CD8-positive, alpha-beta memory T cell (primary cell): ENCODE measurements around the gene ZNF407. TPM values are rescaled to one million over a fixed set of nuclear protein-coding genes. Genes with fewer than 3 reads are reported as not detected.

Experiments used
- CTCF ChIA-PET: fragments of 350-600 bp; sonication (Branson Sonifier 250); formaldehyde crosslinking; loops from one replicate; lab custom pipeline; 2021; ENCODE audit warnings: antibody characterized with exemption; lab: Charles Lee
- POLR2A ChIA-PET: fragments of 350-600 bp; sonication (Branson Sonifier 250); formaldehyde crosslinking; loops from one replicate; lab custom pipeline; 2021; ENCODE audit warnings: antibody characterized with exemption; lab: Charles Lee
- DNase-seq, 5 donors: peaks; one replicate each; pipeline versions ENCODE4 v3.0.0 to v3.0.0-alpha.2; 2020 to 2022; ENCODE audit warnings: mixed read lengths in 1 of 5
- H3K27ac ChIP-seq: one replicate; pipeline ENCODE4 v1.7.0; 2013; ENCODE audit warnings: low read depth, mild to moderate bottlenecking, low read length, moderate library complexity
- H3K27me3 ChIP-seq: 2 replicates; pipeline ENCODE4 v1.7.0; 2013; ENCODE audit warnings: low read length, mild to moderate bottlenecking; ENCODE audit not compliant: insufficient read depth, poor library complexity, severe bottlenecking
- H3K36me3 ChIP-seq: 2 replicates; pipeline ENCODE4 v1.7.0; 2013; ENCODE audit warnings: mild to moderate bottlenecking, low read length, moderate library complexity; ENCODE audit not compliant: insufficient read depth
- H3K4me1 ChIP-seq: 2 replicates; pipeline ENCODE4 v1.7.0; 2013; ENCODE audit warnings: mild to moderate bottlenecking, low read length, moderate library complexity; ENCODE audit not compliant: insufficient read depth
- H3K4me3 ChIP-seq: 2 replicates; pipeline ENCODE4 v1.7.0; 2013; ENCODE audit warnings: mild to moderate bottlenecking, low read length
- H3K9me3 ChIP-seq: 2 replicates; pipeline ENCODE4 v1.7.0; 2013; ENCODE audit warnings: mild to moderate bottlenecking, low read length
- H3K27ac Mint-ChIP-seq, 8 donors: one replicate each; pipeline ENCODE4 v1.8.0; 2020 to 2021; ENCODE audit warnings: mixed read lengths in 8 of 8, mild to moderate bottlenecking in 6 of 8, inconsistent platforms in 3 of 8, moderate library complexity in 3 of 8
- H3K27me3 Mint-ChIP-seq, 2 donors: one replicate each; pipeline ENCODE4 v1.8.0; 2020 to 2021; ENCODE audit warnings: mixed read lengths in 2 of 2, mild to moderate bottlenecking in 1 of 2, moderate library complexity in 1 of 2
- H3K36me3 Mint-ChIP-seq, 3 donors: one replicate each; pipeline ENCODE4 v1.8.0; 2020 to 2021; ENCODE audit warnings: mixed read lengths in 3 of 3, inconsistent platforms in 1 of 3, mild to moderate bottlenecking in 1 of 3
- H3K4me1 Mint-ChIP-seq, 3 donors: one replicate each; pipeline ENCODE4 v1.8.0; 2020 to 2021; ENCODE audit warnings: mixed read lengths in 3 of 3, inconsistent platforms in 1 of 3, mild to moderate bottlenecking in 1 of 3
- H3K4me3 Mint-ChIP-seq, 7 donors: one replicate each; pipeline ENCODE4 v1.8.0; 2020 to 2021; ENCODE audit warnings: mixed read lengths in 7 of 7, mild to moderate bottlenecking in 6 of 7, moderate library complexity in 4 of 7, inconsistent platforms in 2 of 7
- H3K9me3 Mint-ChIP-seq, 5 donors: one replicate each; pipeline ENCODE4 v1.8.0; 2020 to 2022; ENCODE audit warnings: mixed read lengths in 5 of 5, mild to moderate bottlenecking in 3 of 5, moderate library complexity in 2 of 5, inconsistent platforms in 1 of 5
- polyA plus RNA-seq: library from polyadenylated mRNA; unstranded; fragments of 300-500 nt; fragmentation: Illumina TruSeq; gene quantifications from one replicate; pipeline ENCODE4 v1.2.3, GENCODE V29; 2021
- total RNA-seq, 2 experiments: library from RNA; stranded (reverse); gene quantifications; one replicate each; pipeline ENCODE4 v1.2.3, GENCODE V29; 2021

ZNF407 gene
- total and polyA plus RNA-seq, 3 experiments from 2014 or later = 4.1 to 15.5 (median 14.9) TPM

GRCh38 chr18:74797577-74798151 lies 200.0 kb downstream of the ZNF407 start:
- CTCF ChIA-PET = no interaction called here

GRCh38 chr18:74799542-74799941 lies 201.9 kb downstream of the ZNF407 start:
- no peak overlapping the region for H3K27ac Mint-ChIP-seq
- CTCF ChIA-PET = no interaction called here
- POLR2A ChIA-PET = no interaction called here

More at GRCh38 chr18:74797577-74798151, 200.0 kb downstream of the ZNF407 start:
- Mint-ChIP-seq H3K27me3 (no peaks in the 10 kb centered on the region), H3K27ac (peak overlapping the region in 1 of 8 donors; percentile 63), H3K9me3 (no peaks in the 10 kb centered on the region), H3K4me1 (peaks cover 13 to 25% (median 24%) of the 10 kb centered on the region in 3 donors), H3K4me3 (peak overlapping the region in 2 of 7 donors; percentile 27 to 71), H3K36me3 (peaks cover 3 to 4% (median 4%) of the 10 kb centered on the region in 3 donors)
- H3K4me3 ChIP-seq = no peak overlapping the region
- POLR2A ChIA-PET = no interaction called here
- no peak overlapping the region for H3K27ac ChIP-seq
- H3K36me3 ChIP-seq = no peaks in the 10 kb centered on the region
- no peaks in the 10 kb centered on the region for H3K9me3 ChIP-seq
- no peak for DNase-seq
- no peaks in the 10 kb centered on the region for H3K4me1 ChIP-seq
- H3K27me3 ChIP-seq = no peaks in the 10 kb centered on the region

GRCh38 chr18:74800098-74800497 lies 202.4 kb downstream of the ZNF407 start:
- no peak overlapping the region for H3K4me3 ChIP-seq
- no peak overlapping the region for H3K4me3 Mint-ChIP-seq
- H3K27me3 ChIP-seq = no peaks in the 10 kb centered on the region
- H3K27ac Mint-ChIP-seq = no peak overlapping the region
- H3K4me1 ChIP-seq = no peaks in the 10 kb centered on the region
- POLR2A ChIA-PET = no interaction called here
- no peaks in the 10 kb centered on the region for H3K36me3 ChIP-seq
- H3K36me3 Mint-ChIP-seq = peaks cover 8 to 12% (median 10%) of the 10 kb centered on the region in 3 donors
- CTCF ChIA-PET = no interaction called here
- DNase-seq = no peak
- no peaks in the 10 kb centered on the region for H3K9me3 ChIP-seq
- H3K4me1 Mint-ChIP-seq = peaks cover 13 to 25% (median 24%) of the 10 kb centered on the region in 3 donors
- no peak overlapping the region for H3K27ac ChIP-seq
- no peaks in the 10 kb centered on the region for H3K27me3 Mint-ChIP-seq
- no peaks in the 10 kb centered on the region for H3K9me3 Mint-ChIP-seq

More at GRCh38 chr18:74799542-74799941, 201.9 kb downstream of the ZNF407 start:
- H3K4me1 Mint-ChIP-seq = peaks cover 13 to 25% (median 24%) of the 10 kb centered on the region in 3 donors
- H3K36me3 Mint-ChIP-seq = peaks cover 3 to 9% (median 6%) of the 10 kb centered on the region in 3 donors
- DNase-seq = no peak
- Histone ChIP-seq H3K36me3 (no peaks in the 10 kb centered on the region), H3K4me1 (no peaks in the 10 kb centered on the region), H3K27ac (no peak overlapping the region), H3K27me3 (no peaks in the 10 kb centered on the region), H3K9me3 (no peaks in the 10 kb centered on the region), H3K4me3 (no peak overlapping the region)
- H3K27me3 Mint-ChIP-seq = no peaks in the 10 kb centered on the region
- no peak overlapping the region for H3K4me3 Mint-ChIP-seq
- no peaks in the 10 kb centered on the region for H3K9me3 Mint-ChIP-seq

GRCh38 chr18:74803117-74803516 lies 205.4 kb downstream of the ZNF407 start:
- Histone ChIP-seq H3K4me1 (no peaks in the 10 kb centered on the region), H3K27ac (no peak overlapping the region), H3K4me3 (no peak overlapping the region), H3K27me3 (no peaks in the 10 kb centered on the region), H3K9me3 (no peaks in the 10 kb centered on the region), H3K36me3 (no peaks in the 10 kb centered on the region)
- Mint-ChIP-seq H3K36me3 (peaks cover 10 to 18% (median 14%) of the 10 kb centered on the region in 3 donors), H3K27ac (peak overlapping the region in 1 of 8 donors; percentile 70), H3K4me1 (peaks cover 4 to 7% (median 6%) of the 10 kb centered on the region in 3 donors), H3K4me3 (no peak overlapping the region), H3K9me3 (no peaks in the 10 kb centered on the region), H3K27me3 (no peaks in the 10 kb centered on the region)
- DNase-seq = no peak
- POLR2A ChIA-PET = no interaction called here
- CTCF ChIA-PET = no interaction called here

GRCh38 chr18:74803769-74804168 lies 206.1 kb downstream of the ZNF407 start:
- H3K36me3 Mint-ChIP-seq = peaks cover 10 to 18% (median 14%) of the 10 kb centered on the region in 3 donors
- no peak for DNase-seq
- CTCF ChIA-PET = no interaction called here
- H3K9me3 Mint-ChIP-seq = no peaks in the 10 kb centered on the region
- H3K27ac Mint-ChIP-seq = no peak overlapping the region
- Histone ChIP-seq H3K27me3 (no peaks in the 10 kb centered on the region), H3K4me1 (no peaks in the 10 kb centered on the region), H3K27ac (no peak overlapping the region), H3K4me3 (no peak overlapping the region), H3K9me3 (no peaks in the 10 kb centered on the region), H3K36me3 (no peaks in the 10 kb centered on the region)
- POLR2A ChIA-PET = no interaction called here
- H3K4me1 Mint-ChIP-seq = peaks cover 0 to under 1% (median 0%) of the 10 kb centered on the region in 3 donors
- H3K27me3 Mint-ChIP-seq = no peaks in the 10 kb centered on the region
- no peak overlapping the region for H3K4me3 Mint-ChIP-seq

- Histone ChIP-seq H3K27ac (no peak overlapping the region), H3K4me1 (no peaks in the 10 kb centered on the region), H3K4me3 (no peak overlapping the region), H3K27me3 (no peaks in the 10 kb centered on the region), H3K9me3 (no peaks in the 10 kb centered on the region), H3K36me3 (no peaks in the 10 kb centered on the region)
- no peaks in the 10 kb centered on the region for H3K27me3 Mint-ChIP-seq
- H3K4me1 Mint-ChIP-seq = no peaks in the 10 kb centered on the region
- H3K9me3 Mint-ChIP-seq = no peaks in the 10 kb centered on the region
- peaks cover 10 to 18% (median 14%) of the 10 kb centered on the region in 3 donors for H3K36me3 Mint-ChIP-seq
- CTCF ChIA-PET = no interaction called here
- no peak overlapping the region for H3K27ac Mint-ChIP-seq
- POLR2A ChIA-PET = no interaction called here
- no peak for DNase-seq
- H3K4me3 Mint-ChIP-seq = no peak overlapping the region
Observed at GRCh38 chr18:74804677-74805076, 207.0 kb downstream of the ZNF407 start.

GRCh38 chr18:74806073-74806472 lies 208.4 kb downstream of the ZNF407 start:
- ChIA-PET CTCF (no interaction called here), POLR2A (no interaction called here)
- Histone ChIP-seq H3K4me3 (no peak overlapping the region), H3K9me3 (no peaks in the 10 kb centered on the region), H3K27me3 (no peaks in the 10 kb centered on the region), H3K4me1 (no peaks in the 10 kb centered on the region), H3K27ac (no peak overlapping the region), H3K36me3 (no peaks in the 10 kb centered on the region)
- no peak overlapping the region for H3K4me3 Mint-ChIP-seq
- peaks cover 9 to 18% (median 14%) of the 10 kb centered on the region in 3 donors for H3K36me3 Mint-ChIP-seq
- H3K27ac Mint-ChIP-seq = no peak overlapping the region
- H3K4me1 Mint-ChIP-seq = no peaks in the 10 kb centered on the region
- no peaks in the 10 kb centered on the region for H3K27me3 Mint-ChIP-seq
- no peak for DNase-seq
- H3K9me3 Mint-ChIP-seq = no peaks in the 10 kb centered on the region

- no peaks in the 10 kb centered on the region for H3K4me1 ChIP-seq
- Mint-ChIP-seq H3K4me1 (no peaks in the 10 kb centered on the region), H3K27me3 (no peaks in the 10 kb centered on the region), H3K4me3 (no peak overlapping the region), H3K36me3 (peaks cover 9 to 18% (median 14%) of the 10 kb centered on the region in 3 donors), H3K9me3 (no peaks in the 10 kb centered on the region), H3K27ac (peak overlapping the region in 1 of 8 donors; percentile 28)
- H3K36me3 ChIP-seq = no peaks in the 10 kb centered on the region
- no peaks in the 10 kb centered on the region for H3K27me3 ChIP-seq
- H3K9me3 ChIP-seq = no peaks in the 10 kb centered on the region
- POLR2A ChIA-PET = no interaction called here
- no peak for DNase-seq
- no peak overlapping the region for H3K27ac ChIP-seq
- CTCF ChIA-PET = no interaction called here
- H3K4me3 ChIP-seq = no peak overlapping the region
Observed at GRCh38 chr18:74806700-74807416, 209.2 kb downstream of the ZNF407 start.
